NAMALWA (cell line): ENCODE results near the gene VPS45.
A peak's percentile ranks its signal among the peaks of the same experiment; 100 is the strongest.
"Not testable (repeated sequence)": the region's sequence is repeated elsewhere in the genome, so short reads cannot be mapped to it uniquely, and the experiment has no call there.

Experiments
- DNase-seq: peaks from one replicate; pipeline ENCODE4 v3.0.0-alpha.2; 2015; ENCODE audit warnings: low spot score

VPS45 gene

DNA sequence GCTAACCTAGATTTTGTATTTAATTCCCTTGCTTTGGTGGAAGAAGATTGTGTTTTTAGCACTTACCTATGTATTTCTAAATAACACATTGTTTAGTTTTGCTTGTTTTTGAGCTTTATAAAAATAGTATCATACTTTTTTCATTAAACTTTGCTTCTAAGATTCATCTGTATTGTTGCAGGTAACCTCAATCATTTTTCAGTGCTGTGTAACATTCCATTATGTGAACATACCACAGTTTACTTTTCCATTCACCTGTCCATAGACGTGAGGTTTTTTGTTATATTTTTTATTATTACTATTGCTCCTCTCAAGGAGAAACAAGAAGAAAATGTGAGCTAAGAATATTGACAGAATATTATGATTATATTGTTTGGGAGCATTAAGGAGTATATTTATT, 67.0 kb downstream of the VPS45 start:
- no peak for DNase-seq

DNA sequence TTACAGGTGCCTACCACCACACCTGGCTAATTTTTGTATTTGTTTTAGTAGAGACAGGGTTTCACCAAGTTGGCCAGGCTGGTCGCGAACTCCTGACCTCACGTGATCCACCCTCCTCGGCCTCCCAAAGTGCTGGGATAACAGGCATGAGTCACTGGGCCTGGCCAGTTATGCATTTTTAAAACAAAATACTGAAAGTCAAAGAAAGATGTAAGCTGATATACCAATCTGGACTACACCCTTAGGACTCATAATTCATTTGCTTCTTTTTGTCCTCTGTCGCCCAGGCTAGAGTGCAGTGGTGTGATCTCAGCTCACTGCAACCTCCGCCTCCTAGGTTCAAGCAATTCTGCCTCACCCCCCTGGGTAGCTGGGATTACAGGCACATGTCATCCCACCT, 67.8 kb downstream of the VPS45 start:
- DNase-seq: not testable (repeated sequence)

DNA sequence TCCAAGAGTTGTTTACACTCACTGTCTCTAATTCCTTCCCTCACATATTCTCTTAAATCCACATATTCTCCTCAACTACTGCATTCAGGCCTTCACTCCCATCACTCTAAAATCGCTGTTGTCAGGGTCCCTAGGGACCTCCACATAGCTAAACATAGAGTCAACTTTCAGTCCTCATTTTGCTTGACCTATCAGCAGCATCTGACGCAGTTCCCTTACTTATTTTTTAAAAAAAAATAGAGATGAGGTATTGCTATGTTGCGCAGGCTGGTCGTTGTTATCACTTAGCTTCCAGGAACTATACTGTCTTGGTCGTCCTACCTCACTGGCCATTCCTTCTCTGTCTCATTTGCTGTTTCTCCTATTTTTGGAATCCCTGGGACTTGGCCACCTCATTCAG, 70.5 kb downstream of the VPS45 start:
- no peak for DNase-seq

DNA sequence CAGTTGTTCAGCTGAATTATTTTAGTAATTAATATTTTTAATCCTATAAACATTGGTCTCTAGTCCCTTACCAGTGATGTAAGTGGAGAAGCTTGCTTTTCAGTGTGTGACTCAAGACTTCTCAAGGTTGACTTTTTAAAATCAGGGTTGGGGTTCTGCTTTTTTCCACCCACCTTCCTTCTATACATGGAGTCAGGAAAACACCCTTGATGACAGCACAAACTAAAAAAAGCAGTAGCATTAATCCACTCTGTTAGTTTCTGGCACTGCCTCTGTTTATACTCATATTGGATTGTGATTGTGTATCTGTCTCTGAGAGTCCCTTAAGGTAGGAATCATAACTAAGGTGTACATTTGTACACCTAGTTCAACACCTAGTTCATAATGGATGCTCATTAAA, 73.9 kb downstream of the VPS45 start:
- no peak for DNase-seq

DNA sequence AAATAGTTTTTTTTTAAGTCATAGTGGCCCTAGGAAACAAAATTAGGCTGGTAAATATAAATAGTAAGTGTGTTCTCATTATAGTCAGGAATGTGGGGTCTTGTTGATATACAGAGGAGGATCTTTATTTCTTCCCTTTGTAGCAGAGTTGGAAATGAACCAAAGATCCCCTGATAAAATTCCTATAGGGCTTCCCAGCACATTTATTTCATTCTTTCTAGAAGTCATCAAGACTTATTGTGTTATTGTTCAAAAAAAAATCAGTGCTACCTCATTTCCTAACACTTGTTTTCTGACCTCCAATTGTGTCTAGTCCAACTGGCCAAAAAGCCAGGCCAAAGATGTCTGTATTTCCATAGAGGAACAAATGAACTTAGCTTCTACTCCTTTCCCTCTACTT, 74.5 kb downstream of the VPS45 start:
- no peak for DNase-seq

DNA sequence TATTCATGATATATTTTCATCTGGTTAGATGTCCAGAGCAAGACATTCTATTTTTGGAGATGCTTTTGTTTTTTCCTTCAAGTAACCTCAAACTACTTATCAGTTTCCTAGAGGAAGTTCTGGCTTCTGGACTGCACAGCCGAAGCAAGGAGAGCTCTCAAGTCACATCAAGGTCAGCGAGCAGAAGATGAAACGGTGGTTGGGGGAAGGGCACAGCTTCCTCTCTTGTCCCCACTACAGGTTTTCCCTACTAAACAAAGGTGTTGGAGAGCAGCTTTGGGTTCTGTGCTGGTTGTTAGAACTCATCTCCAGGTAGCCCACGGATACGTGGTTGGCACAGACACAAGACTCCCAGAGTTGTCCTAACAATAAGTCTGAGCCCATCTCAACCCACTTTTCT, 77.0 kb downstream of the VPS45 start:
- no peak for DNase-seq

DNA sequence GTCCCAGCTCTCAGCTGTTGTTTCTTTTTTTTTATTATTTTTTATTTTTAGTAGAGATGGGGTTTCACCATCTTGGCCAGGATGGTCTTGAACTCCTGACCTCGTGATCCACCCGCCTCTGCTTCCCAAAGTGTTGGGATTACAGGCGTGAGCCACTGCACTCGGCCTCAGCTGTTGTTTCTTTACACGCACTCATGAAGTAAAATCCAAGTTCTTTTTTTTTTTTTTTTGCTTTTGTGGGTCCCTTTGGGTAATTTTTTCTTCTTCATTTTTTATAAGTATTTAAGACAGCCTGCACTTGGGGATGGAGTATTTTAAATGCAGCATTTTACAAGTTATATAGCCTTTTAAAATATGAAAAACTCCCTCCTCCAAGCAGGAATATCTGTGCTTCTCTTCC, 78.4 kb downstream of the VPS45 start:
- DNase-seq: not testable (repeated sequence)

DNA sequence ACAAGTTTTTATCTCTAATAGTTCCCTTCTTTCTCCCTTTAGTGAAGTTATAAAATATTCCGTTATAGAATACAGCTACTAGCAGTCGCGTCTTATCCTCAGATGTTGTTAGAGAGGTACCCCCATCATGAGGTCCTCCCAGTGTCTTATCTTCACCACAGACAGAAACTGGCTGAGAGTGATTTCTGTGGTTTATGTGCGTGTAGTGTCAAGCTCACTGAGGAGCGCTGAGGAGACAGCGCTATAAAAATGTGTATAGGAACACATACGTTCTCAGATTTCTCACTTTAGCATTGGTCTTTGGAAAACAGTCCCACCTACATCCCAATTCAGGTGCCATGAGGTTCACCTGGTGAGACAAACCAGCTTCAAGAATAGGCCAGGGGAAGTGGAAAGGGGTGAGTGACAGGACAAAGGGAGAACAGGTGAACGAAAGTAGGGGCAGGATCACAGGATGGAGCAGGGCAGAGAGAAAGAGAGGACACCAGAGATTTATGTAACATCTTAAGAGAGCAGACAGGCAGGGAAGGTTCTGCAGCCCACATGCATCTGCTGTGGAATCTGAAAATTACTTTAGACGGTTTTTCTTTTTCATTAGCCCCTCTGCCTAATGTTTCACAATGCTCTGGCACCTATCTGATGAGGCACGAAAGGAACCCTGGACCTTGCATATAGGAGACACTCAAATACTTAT, 79.4 kb downstream of the VPS45 start:
- DNase-seq: no peak

DNA sequence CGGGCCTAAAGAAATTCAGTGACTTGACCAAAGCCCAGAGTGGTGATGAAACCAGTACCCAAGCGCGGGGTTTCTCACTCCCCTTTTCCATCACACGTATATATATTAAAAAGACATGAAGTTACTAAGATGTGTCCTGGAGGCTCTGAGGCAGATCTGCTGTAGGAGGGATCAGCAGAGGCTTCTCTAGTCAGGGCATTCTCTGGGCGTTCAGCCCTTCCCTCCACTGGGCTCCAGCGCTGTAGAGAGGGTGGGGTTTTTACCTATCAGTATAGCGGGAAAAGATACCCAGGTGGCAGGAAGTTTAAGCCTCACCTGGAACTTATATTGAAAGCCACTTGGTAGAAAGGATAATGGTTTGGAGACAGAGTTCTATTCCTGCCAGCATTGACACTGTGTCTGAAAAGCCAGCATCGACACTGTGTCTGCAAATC, 81.3 kb downstream of the VPS45 start:
- DNase-seq: peak; percentile 37

DNA sequence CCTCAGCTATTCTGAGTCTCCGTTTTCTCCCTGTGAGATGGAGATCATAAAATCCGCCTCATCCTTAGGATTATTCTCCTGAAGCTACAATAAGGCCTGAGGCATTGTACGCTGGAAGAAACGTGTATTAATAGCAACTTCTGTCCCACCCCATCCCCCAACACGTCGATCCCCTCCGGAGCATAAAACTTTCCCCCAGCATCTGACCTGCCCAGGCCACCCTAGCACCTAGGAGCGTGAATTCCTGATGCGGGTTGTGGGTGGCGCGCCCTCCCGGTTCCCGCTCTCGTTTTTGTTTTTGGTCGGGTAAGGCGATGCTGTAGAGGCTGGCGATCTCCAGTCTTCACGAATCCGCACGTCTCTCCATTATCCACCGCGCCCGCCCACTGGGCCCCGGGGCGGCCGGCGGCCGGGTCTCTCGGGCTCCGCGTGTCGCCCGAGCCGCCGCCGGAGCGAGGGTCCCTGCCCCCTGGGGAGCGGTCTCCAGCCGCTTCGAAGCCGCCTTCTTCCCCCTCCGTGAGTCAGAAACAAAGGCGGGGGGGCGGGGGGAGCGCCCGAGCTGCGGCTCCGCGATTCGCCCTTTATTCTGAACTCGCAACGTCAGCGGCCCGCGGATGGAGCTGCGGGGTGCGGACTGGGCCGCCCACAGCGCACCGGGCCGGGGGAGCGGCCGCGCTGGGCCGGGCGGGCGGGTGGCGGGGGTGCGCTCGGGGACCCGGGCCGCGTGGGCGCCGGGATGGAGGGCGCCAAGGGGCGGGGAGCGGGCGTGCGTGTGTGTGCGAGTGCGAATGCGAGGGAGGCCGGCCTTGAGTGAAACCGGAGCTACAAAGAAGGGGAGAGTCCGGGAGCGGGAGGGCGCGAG, 81.9 kb downstream of the VPS45 start, which contains the start of gene PLEKHO1:
TSS of gene PLEKHO1 (plus strand) at position 646 of the 862 bp plus-strand sequence. CDS start 342 bp downstream, outside the sequence.
- peak; percentile 71 for DNase-seq

DNA sequence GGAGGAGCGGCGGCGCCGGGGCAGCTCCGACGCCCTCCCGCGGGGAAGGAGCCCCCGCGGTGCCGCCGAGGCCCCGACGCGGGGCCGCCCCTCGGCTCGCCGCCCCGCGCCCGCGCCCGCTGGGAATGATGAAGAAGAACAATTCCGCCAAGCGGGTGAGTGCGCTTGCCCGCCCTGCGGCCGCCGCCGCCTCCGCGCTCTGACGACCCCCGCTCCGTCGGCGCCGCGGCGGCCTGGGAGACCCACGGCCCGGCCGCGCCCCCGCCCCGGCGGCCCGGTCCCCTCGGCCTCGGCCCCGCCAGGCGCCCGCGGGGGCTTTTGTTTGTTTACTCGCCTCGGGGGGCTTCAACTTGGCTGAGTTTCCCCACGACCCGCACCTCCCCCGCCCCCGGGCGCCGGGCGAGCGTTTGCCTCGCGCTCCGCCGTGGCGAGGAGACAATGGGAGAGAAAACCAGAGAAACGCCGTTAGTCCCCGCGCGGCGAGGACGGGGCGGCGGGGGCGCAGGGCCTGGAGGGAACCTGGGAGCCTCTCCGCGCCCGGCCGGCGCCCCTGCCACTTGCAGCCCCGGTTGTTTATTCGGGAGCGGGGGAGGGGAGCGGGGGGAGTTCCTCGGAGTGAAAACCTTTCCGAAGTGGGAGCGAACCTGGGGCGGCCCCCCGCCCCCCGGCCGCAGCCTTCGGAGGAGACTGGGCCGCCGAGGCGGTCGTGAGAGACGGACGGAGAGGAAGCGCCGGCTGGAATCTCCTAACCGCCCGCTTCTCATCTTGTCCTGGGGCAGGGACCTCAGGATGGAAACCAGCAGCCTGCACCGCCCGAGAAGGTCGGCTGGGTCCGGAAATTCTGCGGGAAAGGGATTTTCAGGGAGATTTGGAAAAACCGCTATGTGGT, 82.8 kb downstream of the VPS45 start:
- DNase-seq: peak; percentile 33

DNA sequence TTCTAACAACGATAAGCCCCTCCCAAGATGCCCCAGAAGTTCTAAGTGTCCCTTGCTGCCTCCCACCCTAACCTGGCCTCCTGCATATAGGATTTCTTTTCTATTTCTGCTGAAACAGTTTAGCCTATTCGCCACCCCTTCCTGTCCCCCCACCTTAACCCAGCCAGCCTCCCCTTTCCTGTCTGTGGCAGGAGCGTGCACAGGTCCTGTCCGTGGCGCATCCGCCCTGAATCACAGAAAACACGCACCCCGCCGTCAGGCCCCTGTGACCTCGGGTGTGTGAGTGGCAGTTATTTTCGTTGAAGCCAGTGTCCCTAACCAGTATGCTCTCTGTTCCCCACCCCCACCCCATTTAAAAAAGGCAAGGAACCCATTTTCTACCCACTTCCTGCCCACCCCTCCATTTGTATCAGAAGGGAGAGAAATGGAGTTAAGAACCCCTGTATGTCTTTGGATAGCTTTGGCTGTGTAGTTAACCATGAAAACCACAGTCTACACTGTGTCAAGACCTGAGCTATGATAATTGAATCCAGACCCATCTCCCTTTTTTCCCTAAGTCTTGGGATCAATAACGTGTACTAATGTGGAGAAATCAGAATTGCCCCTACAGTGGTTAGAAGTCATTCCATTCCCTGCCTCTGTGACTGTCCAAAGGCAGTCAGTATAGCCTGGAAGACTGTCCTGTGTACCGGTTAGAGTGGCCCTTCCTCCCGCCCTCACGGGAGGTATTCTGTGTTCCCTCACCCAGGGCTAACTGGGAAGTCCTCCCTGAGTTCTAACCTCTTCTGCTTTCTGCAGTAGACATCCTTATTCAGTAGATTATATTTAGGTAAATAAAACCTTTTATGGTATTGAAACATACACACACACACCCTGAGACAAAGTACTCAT, 84.0 kb downstream of the VPS45 start:
- DNase-seq: peak; percentile 44

DNA sequence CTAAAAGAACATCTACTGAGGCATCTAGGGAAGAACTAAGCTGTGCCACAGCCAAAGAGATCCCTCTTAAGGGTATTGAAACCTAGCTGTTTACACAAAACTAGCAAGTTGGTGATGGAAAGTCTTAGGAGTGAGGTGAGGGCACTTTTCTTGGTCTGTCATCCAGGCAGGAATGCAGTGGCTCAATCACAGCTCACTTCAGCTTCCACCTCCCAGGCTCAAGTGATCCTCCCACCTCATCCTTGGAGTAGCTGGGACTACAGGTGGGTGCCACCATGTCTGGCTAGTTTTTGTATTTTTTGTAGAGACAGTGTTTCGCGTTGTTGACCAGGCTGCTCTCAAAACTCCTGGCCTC, 84.6 kb downstream of the VPS45 start:
- peak; percentile 32 for DNase-seq

DNA sequence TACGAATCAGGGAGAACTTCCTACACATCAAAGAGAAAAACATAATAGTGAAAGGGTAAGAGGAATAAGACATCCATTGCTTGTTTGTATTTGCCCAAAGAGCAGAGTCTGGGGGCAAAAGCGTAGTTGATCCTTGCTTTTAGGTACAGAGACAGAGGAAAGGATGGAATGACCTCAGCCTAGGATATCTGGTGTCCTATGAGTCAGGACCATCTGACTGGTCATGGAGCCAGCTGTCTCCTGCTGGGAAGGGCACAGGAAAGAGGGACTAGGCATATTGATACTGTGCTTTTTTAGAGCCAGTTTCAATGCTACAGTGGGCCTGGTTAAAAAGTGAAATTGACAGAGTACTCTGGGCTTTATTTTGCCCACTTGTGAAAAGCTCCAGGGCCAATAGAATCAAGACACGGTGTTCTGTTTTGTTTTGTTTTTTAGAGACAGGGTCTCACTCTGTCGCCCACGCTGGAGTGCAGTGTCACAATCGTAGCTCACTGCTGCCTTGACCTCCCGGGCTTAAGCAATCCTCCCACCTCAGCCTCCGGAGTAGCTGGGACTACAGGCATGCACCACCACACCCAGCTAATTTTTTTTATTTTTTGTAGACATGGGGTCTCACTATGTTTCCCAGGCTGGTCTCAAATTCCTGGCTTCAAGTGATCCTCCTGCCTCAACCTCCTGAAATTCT, 85.3 kb downstream of the VPS45 start:
- DNase-seq: no peak

DNA sequence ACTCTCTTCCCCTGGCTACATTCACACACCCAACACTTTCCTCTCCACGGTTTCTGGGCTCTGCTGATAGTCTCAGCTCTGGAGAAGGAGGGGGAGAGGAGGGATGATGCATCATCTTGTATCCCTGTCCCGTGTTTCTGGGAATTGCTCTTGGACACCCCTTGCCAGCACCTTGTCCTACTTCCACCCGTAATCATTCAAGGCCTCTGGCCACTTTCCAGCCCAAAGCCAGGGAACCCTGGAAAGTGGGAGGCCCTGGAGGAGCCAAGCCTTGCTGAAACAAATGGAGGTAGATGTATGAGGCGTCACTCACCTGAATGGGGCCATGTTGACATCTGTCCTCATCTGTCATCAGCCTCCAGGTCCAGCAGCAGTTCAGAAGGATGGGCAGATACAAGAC, 86.6 kb downstream of the VPS45 start:
- no peak for DNase-seq

DNA sequence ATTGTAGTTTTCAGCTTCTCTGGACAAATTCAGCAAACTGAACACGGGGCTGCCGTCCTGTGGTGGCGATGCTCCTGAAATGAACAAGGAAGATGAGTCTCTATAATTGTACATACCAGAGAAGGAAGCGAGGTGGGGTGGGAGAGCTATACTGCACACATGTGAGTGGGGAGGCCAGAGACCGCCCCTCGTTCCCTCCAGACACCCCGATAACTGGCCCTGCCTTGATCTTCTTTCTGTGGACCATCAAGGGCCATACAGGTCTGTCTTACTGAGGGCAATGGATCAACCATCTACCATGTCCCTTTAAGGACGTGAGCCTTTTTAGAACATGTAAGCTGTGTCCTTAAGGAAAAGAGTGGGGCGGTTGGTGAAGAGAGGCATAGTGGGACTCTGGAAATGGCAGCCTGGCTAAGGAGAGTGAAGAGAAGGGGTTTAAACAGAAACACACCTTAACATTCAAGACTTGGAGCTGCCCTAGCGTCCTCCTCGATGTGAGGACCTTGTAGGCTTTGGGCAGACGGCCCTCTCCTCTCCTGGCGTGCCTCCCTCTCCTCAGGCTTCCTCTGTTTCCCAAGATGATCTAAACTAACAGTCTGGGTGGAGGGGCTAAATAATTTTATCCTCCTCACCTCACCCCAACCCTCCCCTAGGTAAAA, 88.0 kb downstream of the VPS45 start:
- DNase-seq: no peak

DNA sequence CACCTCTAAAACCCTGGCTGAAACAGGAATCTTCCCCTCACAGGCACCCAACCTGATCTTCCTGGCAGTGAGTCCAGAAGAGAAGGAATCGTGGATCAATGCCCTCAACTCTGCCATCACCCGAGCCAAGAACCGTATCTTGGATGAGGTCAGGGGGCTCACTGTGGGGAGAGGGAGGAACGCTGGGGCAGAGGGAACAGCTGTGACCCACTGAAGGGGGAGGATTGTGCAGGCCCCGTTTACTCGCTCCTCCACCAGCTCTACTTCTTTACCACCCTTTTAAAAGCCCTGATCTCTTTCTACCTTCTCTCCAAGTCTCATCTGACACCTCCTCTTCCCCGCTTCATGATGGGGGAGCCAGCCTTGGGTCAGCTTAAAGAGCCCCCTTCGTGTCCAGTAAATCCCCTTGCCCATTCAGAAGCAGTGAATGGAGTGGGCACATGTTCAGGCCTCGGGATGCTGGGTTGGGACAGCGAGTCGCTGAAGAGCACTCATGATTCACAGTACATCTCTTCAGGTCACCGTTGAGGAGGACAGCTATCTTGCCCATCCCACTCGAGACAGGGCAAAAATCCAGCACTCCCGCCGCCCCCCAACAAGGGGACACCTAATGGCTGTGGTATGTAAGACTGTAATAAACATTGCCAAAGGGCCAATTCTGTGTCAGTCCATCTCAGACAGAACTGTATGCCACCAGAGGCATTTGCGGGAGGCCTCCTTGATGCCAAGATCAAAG, 89.5 kb downstream of the VPS45 start:
- no peak for DNase-seq

DNA sequence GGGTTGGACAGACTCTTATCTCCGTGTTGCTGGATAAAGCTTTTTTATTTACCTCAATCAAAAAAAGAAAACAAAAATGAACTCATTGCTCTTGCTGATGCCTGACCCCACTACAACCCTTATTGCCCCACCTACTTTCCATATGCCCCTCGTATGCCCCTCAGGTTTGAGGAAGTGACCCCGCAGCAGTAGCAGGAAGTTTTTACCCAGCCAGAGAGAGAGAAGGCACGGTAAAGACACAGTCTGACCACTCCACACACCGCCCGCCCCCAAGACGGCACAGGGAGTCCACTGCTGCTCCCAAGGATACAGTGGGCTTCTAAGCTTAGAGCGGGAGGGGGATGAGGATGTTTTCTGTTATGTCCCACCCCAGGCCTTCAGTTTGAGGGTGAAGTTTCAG, 92.0 kb downstream of the VPS45 start:
- peak; percentile 80 for DNase-seq

DNA sequence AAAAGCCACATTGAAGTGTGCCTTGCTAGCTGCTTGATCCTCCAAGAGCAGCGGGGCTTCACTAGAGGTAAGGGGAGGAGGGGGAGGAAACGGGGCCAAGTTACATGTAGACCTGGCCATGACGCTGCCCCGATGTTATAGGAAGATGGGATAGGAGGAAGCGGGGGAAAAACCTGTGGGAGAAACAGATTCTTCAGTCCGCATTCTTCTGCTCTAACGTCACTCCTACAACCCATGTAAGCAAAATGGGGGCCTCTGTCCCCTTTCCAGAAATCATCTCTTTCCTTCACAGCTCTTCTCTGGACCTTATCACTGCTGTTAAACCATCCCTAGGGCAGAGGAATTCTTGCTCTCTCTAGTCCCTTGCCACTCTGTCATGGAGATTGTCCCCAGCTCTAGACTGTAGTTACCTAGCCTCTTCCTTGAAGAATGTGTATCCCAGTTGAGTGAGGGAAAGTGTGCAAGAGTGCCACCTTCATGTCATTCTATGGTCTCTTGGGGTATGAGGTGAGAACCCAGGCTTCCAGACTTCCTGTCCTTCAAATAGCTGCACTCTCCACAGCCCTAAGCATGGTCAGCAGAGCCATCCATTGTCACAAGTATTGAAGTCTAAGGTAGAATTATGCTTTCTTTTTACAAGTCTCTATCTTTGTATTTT, 93.5 kb downstream of the VPS45 start:
- peak; percentile 44 for DNase-seq
